HG02798 (cell line): ENCODE results near the gene ST3GAL5.
"Not testable (repeated sequence)": the region's sequence is repeated elsewhere in the genome, so short reads cannot be mapped to it uniquely, and the experiment has no call there.

Experiments
- ATAC-seq: cut with Tn5 transposase; IDR thresholded peaks from one replicate; pipeline ENCODE4 v1.9.1; 2021; ENCODE audit warnings: mild to moderate bottlenecking; ENCODE audit not compliant: unreplicated experiment, poor library complexity

The ST3GAL5 gene

DNA sequence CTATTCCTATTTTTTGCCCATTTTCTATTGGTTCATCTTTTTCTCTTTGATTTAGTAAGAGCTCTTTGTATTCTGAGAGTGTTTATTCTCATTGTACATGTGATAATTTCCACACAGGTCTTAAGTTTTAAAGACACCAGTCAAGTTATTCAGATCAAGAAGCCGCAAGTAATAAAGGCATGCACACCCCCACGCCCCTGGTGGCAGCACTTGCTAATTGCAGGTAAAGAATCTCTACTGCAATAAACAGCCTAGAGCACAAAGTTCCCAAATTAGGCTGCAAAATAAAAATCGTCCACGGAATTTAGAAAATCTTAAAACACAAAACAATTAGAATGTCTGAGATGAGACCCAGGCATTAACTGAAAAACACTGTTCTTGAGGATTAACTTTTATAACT is 45.2 kb downstream of the ST3GAL5 start:
- ATAC-seq, result no peak

DNA sequence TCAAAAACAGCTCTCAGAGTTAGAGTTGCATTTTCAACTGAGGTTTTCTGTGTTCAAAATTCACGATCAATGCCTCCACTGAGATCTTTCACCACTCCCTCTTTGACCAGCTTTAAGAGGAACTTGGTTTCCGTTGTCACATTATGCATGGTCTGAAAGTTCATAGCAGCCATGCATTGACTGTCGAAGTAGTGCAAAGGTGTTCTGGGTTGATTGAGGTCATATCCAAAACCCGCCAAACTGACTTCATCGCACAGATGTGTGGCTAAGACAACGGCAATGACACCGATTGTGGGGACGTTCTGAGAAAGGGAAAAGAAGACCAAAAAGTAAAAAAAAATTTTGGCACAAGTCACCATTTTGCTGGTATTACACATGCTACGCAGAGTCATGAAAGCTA is 48.7 kb downstream of the ST3GAL5 start:
- peak; percentile 82 for ATAC-seq

- ATAC-seq, result no peak
Observed at GRCh38 chr2:85839461-85839860, 49.3 kb downstream of the ST3GAL5 start.

GRCh38 chr2:85838641-85839040 is 50.1 kb downstream of the ST3GAL5 start:
- ATAC-seq, result no peak

GRCh38 chr2:85838181-85838580 is 50.6 kb downstream of the ST3GAL5 start:
- ATAC-seq, result no peak

DNA sequence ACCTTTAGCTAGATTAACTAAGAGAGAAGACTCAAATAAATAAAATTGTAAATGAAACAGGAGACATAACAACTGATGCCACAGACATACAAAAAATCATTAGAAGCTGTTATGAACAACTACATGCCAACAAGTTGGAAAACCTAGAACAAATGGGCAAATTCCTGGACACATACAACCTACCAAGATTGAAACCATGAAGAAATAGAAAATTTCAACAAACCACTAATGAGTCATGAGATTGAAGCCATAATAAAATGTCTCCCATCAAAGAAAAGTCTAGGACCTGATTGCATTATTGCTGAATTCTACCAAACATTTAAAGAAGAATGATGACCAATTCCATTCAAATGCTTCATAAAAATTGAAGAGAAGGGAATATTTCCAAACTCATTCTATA is 54.3 kb downstream of the ST3GAL5 start:
- ATAC-seq, result no peak

- no peak for ATAC-seq
Observed at GRCh38 chr2:85831735-85832134, 57.1 kb downstream of the ST3GAL5 start.

GRCh38 chr2:85830645-85831044 is 58.1 kb downstream of the ST3GAL5 start:
- no peak for ATAC-seq

DNA sequence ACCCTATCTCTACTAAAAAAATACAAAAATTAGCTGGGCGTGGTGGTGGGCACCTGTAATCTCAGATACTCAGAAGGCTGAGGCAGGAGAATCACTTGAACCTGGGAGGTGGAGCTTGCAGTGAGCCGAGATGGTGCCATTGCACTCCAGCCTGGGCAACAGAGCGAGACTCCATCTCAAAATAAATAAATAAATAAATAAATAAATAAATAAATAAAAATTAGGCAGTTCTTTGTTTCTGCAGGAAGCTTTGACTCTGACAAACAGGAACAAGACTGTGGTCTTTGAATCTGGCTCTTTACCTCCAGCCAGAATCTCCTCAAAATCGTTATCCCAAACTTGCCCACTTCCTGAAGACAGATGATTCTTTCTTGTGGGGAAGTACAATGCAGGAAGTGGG is 59.4 kb downstream of the ST3GAL5 start:
- ATAC-seq, result not testable (repeated sequence)

DNA sequence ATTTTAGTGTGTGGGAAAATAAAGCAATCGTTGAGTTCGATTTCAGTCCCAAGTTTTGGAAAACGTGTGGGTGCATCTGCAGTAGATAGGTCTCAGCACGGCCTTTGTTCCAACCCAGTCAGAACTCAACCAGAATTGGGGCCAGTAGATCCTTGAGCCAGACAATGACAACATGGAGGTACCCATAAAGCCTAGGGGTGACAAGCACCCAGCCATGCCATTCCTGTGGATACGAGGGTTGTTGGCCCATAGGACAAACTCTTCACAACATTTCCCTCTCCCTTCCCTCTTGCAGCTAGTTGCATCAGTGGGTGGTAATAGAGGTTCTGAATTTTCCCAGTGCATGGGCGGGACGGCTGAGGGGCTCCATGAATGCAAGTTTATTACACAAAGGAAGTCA is 60.1 kb downstream of the ST3GAL5 start:
- ATAC-seq, result no peak

- no peak for ATAC-seq
Observed at GRCh38 chr2:85827879-85828569, 60.8 kb downstream of the ST3GAL5 start.

DNA sequence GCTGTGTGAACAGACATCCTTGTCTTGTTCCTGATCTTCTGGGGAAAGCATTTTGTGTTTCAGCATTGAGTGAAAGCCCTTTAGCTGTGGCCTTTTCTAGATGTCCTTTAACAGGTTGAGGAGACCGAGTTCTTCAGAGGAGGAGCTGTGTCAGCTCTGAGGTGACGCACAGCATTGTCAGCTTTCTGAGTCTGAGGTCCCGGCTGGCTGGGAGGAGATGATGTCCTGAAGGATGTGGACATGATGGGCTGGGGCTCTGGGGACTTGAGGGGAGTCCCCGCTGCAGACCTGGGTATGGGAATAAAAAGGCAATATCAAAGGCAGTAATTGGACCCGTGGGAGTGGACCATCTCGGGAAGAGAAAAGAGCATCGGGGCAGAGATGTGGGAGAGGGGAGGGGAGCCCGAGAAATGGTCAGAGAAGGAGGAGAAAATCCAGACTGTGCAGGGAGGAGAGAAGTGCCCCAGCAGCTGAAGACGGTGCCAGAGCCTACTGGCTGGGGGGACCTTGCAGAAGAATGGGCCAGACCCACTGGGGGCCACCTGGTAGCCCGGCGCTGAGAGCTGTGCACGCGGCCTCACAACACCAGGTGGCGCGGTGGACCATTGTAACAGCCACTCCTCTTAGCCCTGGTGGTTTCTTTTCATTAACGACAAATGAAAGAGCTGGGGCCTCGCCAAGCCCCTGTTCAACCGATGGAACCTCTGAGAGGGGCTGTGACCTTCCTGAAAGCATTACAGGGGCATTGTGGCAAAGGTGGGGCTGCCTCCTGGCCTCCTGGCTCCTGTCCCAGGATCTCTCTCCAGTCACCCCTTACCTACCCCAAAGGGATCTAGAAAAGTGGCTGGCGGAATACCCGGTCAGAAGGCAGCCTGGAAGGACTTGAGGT is 61.6 kb downstream of the ST3GAL5 start:
- ATAC-seq, result peak; percentile 82

GRCh38 chr2:85823951-85824350 is 64.8 kb downstream of the ST3GAL5 start:
- no peak for ATAC-seq

DNA sequence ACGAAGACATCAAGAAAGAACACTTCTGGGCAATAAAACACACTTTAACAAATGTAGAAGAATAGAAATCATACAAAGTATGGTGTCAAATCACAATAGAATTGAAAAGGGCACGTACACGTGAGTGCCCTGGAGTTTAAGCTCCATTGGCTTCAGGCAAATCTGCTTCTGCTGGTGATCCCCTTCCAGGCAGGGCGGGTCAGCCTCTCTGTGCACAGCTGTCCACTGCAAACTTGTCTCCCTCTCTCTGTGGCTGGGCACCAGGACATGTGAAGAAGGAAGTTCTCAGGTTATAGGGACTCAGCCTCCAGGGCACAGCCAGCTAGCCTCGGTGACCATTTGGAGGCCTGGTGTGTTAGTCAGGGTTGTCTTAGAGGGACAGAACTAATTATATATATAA is 66.0 kb downstream of the ST3GAL5 start:
- ATAC-seq, result no peak

DNA sequence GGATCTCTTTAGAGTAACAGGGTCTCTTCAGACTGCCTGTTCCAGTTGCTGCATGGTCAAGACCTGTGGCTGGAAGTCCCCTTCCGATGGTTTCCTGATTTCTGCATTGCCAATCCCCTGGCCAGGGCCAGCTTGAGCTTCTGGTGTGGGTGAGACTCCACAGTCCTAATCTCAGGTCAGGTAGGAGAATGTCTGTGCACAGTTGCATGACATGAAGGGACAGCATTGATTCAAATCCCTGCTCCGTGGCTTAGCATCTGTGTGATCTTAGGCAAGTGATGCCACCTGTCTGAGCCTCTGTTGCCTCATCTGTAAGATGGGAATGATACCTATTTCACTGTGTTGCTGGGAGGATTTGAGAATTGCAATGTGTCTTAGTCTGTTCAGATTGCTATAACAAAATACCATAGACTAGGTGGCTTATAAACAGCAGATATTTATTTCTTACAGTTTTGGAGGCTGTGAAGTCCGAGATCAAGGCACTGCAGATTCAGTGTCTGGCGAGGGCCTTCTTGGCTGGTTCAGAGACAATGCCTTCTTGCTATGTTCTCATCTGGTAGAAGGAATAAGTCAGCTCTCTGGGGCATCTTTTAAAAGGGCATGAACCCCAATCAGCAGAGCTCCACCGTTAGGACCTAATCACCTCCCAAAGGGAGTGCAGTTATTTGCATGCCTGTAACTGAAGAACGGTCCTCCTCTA is 68.8 kb downstream of the ST3GAL5 start:
- no peak for ATAC-seq

GRCh38 chr2:85814802-85815550 is 73.8 kb downstream of the ST3GAL5 start:
- no peak for ATAC-seq

DNA sequence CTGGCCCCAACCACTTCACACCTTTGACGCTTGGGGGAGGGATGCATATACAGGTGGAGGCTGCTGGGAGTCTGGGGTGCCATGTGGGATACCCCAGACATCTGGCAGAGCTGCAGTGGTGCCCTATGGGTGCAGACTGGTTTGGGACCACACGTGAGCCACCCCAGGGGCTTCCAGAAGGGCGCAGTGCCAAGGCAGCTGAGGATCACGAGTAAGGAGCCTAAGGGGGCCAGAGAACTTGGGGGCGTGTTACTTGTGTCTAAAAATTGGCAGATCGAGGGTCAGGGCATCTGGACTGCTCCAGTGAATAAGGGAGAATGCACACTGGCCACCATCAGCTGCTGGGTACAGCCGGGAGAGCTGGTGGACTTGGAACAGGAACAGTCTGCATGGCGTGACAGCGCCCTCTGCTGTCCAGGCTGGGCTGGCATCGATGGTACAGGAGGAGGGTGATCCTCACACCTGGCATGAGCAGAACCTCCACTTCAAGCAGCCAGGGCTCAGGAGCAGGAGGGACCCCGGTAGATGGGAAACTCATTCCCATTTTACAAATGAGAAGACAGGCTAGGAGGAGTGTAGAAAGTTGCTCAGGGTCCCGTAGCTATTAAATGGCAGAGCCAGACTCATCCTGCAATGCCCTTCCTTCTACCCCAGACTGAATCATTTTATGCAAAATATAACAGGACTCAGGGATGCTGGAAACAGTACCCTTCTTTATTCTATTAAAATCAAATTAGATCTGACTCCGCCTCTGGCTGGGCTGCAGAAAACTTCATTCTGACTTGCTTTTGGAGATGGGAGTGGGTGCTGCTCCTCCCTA is 74.6 kb downstream of the ST3GAL5 start:
- ATAC-seq, result peak; percentile 86

DNA sequence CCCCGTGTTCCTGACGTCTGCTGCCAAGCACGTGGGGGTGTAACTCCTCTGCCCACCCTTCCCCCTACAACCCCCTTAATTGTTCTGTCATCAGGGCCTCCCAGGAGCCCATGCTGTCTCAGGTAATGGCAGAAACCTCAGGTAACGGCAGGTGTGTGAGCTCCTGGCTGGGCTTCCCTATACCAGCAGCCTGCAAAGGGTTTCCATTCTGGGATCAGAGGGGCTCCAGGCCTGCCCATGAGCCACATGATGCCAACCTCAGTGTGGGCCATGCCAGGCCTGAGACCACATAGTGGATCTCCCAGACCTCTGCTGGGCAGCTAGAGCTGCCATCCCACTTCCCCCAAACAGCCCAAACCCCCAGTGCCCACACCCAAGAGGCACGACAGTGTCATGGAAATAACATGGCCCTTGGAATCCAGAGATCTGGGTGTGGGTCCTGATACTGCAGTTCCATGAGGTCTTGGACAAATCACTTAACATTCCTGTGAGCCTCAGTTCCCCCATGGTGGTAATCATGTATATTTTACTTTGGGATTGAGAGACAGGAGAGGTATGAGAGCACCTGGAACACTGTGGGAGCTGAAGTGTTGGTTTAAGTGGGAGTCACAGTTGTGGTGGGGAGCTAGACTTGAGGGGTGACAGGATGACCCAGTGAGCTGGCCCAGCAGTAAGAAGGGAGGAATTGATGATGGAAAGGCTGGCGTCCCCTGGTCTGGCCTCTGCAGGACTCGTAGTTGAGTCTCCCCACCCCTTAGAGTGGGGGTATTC is 75.4 kb downstream of the ST3GAL5 start:
- no peak for ATAC-seq
